Immature natural killer cell (primary cell): ENCODE measurements around the gene TRIAP1. TPM values are rescaled to one million over a fixed set of nuclear protein-coding genes. Genes with fewer than 3 reads are reported as not detected.

Experiments
- DNase-seq, 3 donors: peaks; one replicate each; pipeline ENCODE4 v3.0.0; 2022; ENCODE audit warnings: mixed read lengths in 1 of 3
- H3K27ac Mint-ChIP-seq, 6 donors: one replicate each; pipeline ENCODE4 v1.8.0; 2020; ENCODE audit warnings: mixed read lengths in 6 of 6, mild to moderate bottlenecking in 5 of 6, inconsistent platforms in 4 of 6, moderate library complexity in 3 of 6
- H3K27me3 Mint-ChIP-seq, 3 donors: one replicate each; pipeline ENCODE4 v1.8.0; 2020 to 2021; ENCODE audit warnings: low read depth in 3 of 3, mild to moderate bottlenecking in 3 of 3, mixed read lengths in 3 of 3, moderate library complexity in 3 of 3, inconsistent platforms in 1 of 3
- H3K36me3 Mint-ChIP-seq, 3 donors: one replicate each; pipeline ENCODE4 v1.8.0; 2020; ENCODE audit warnings: mixed read lengths in 3 of 3, inconsistent platforms in 2 of 3, mild to moderate bottlenecking in 2 of 3
- H3K4me1 Mint-ChIP-seq, 2 donors: one replicate each; pipeline ENCODE4 v1.8.0; 2020; ENCODE audit warnings: inconsistent platforms in 2 of 2, mild to moderate bottlenecking in 2 of 2, mixed read lengths in 2 of 2, moderate library complexity in 1 of 2
- H3K4me3 Mint-ChIP-seq, 5 donors: one replicate each; pipeline ENCODE4 v1.8.0; 2020; ENCODE audit warnings: mild to moderate bottlenecking in 5 of 5, mixed read lengths in 5 of 5, inconsistent platforms in 3 of 5, moderate library complexity in 3 of 5
- H3K9me3 Mint-ChIP-seq, 6 donors: one replicate each; pipeline ENCODE4 v1.8.0; 2020; ENCODE audit warnings: mild to moderate bottlenecking in 6 of 6, mixed read lengths in 6 of 6, inconsistent platforms in 4 of 6, moderate library complexity in 3 of 6
- polyA plus RNA-seq, 3 donors: library from polyadenylated mRNA; unstranded; fragments of 300-500 nt; fragmentation: Illumina TruSeq; gene quantifications; one replicate each; pipeline ENCODE4 v1.2.3, GENCODE V29; 2021

Gene TRIAP1
- polyA plus RNA-seq, 3 donors from 2014 or later, result 66.4 to 76.8 (median 69.2) TPM

DNA sequence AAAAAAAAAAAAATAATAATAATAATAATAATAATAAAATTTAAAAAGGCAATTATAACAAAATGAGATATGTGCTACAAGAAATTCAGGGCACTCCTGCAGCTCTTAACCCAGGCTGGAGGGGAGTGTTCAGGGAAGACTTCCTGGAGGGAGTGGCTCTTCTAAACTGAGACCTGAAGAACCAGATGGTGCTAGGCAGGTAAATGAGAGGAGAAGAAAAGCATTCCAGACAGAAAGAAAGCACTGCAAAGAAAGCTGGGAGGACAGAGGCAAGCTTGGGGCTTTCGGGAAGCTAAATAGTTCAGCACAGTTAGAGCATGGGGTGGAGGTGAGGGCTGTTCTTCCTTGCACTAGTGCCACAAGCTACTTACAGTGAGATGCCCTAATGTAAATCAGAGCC is 33.3 kb upstream of the TRIAP1 start:
- H3K4me3 Mint-ChIP-seq, result peak overlapping the region; percentile 87 to 95 (median 89)
- peaks cover 72 to 73% of the 10 kb centered on the region in 2 donors for H3K4me1 Mint-ChIP-seq
- no peak for DNase-seq
- peaks cover 3 to 12% (median 8%) of the 10 kb centered on the region in 3 donors for H3K27me3 Mint-ChIP-seq
- no peaks in the 10 kb centered on the region for H3K9me3 Mint-ChIP-seq
- H3K27ac Mint-ChIP-seq, result peak overlapping the region; percentile 94 to 100 (median 98)
- H3K36me3 Mint-ChIP-seq, result peaks cover 8 to 14% (median 11%) of the 10 kb centered on the region in 3 donors

DNA sequence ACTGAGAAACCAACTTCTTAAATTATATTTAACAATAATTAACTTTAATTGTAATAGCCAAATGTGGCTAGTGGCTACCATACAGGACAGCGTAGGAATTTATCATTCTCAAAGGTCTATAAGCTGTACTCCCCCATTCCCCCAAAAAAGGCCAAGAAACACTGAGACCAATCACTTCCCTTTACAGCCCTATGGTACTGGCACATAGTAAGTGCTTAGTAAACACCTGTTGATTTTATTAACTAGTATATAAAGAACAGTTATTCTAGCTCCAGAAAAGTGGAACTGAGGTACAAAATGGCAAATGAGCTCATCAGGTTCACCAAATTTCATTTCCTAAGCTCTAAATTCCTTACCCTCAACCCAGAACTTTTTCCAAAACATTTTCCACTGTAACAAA is 29.5 kb upstream of the TRIAP1 start:
- Mint-ChIP-seq H3K4me3 (peak overlapping the region in 1 of 5 donors; percentile 51), H3K27me3 (peaks cover 0 to 3% (median 2%) of the 10 kb centered on the region in 3 donors), H3K4me1 (peaks cover 71% of the 10 kb centered on the region in 2 donors), H3K27ac (peak overlapping the region; percentile 67 to 85 (median 78)), H3K9me3 (no peaks in the 10 kb centered on the region), H3K36me3 (peaks cover 0 to 4% (median 4%) of the 10 kb centered on the region in 3 donors)
- DNase-seq, result no peak

- H3K4me1 Mint-ChIP-seq, result peaks cover 68 to 70% of the 10 kb centered on the region in 2 donors
- peak overlapping the region; percentile 41 to 86 (median 70) for H3K27ac Mint-ChIP-seq
- peaks cover 3 to 7% (median 7%) of the 10 kb centered on the region in 3 donors for H3K36me3 Mint-ChIP-seq
- no peak for DNase-seq
- H3K27me3 Mint-ChIP-seq, result peaks cover 1 to 4% (median 2%) of the 10 kb centered on the region in 3 donors
- no peaks in the 10 kb centered on the region for H3K9me3 Mint-ChIP-seq
- H3K4me3 Mint-ChIP-seq, result peak overlapping the region in 2 of 5 donors; percentile 14 to 15
These were observed 28.4 kb upstream of the TRIAP1 start for GRCh38 chr12:120474616-120474960.

DNA sequence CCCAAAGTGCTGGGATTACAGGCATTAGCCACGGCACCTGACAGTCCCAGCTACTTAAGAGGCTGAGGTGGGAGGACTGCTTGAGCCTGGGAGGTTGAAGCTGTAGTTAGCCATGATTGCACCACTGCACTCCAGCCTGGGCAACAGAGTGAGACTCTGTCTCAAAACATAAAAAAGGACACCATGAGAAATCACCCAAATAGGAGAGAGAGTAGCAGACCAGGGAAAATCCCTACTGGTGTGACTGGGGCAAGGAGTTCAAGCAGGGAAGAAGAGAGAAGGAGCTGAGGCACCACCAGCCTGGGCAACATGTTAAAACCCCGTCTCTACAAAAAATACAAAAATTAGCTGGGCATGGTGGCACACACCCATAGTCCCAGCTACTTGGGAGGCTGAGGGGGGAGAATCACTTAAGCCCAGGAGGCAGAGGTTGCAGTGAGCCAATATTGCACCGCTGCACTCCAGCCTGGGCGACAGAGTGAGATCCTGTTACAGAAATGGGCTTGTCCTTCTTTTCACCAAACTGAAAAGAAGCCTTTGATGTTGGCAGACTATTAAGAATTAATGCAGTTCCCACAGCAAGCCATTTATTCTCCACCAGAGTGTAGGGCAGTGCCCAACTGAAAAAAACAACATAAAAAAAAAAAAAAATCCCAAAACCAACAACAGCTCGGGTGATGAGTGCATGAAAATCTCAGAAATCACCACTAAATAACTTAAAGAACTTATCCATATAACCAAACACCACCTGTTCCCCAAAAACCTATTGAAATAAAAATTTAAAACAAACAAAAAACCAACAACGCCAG is 27.8 kb upstream of the TRIAP1 start:
- DNase-seq, result no peak
- Mint-ChIP-seq H3K4me1 (peaks cover 64 to 67% of the 10 kb centered on the region in 2 donors), H3K4me3 (peak overlapping the region in 4 of 5 donors; percentile 19 to 53 (median 42)), H3K27me3 (peaks cover 3 to 8% (median 6%) of the 10 kb centered on the region in 3 donors), H3K36me3 (peaks cover 3 to 7% (median 7%) of the 10 kb centered on the region in 3 donors), H3K27ac (peak overlapping the region; percentile 41 to 86 (median 76)), H3K9me3 (no peaks in the 10 kb centered on the region)

DNA sequence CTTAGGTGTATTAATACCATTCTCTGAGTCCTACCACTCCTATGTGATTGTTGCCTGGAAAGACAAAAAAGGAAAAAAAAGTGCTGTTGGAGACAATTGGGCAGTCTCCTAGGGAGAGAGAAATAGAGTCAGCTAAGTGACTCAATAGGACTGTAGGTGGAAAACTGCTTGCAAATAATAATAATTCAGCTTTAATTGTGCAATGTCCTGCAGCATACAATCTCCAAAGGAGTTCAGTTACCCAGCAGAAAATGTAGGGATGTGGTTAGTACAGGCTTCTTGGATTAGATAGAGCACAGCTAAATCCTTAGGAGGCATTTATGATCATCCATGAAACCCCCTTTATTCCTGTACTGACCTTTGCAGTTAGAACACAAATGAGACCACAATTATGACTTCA is 26.3 kb upstream of the TRIAP1 start:
- H3K36me3 Mint-ChIP-seq, result peaks cover 4 to 8% (median 7%) of the 10 kb centered on the region in 3 donors
- H3K4me3 Mint-ChIP-seq, result peak overlapping the region; percentile 4 to 100 (median 90)
- H3K27me3 Mint-ChIP-seq, result peaks cover 5 to 14% (median 10%) of the 10 kb centered on the region in 3 donors
- no peaks in the 10 kb centered on the region for H3K9me3 Mint-ChIP-seq
- H3K27ac Mint-ChIP-seq, result peak overlapping the region in 5 of 6 donors; percentile 46 to 91 (median 65)
- no peak for DNase-seq
- H3K4me1 Mint-ChIP-seq, result peaks cover 76 to 78% of the 10 kb centered on the region in 2 donors

DNA sequence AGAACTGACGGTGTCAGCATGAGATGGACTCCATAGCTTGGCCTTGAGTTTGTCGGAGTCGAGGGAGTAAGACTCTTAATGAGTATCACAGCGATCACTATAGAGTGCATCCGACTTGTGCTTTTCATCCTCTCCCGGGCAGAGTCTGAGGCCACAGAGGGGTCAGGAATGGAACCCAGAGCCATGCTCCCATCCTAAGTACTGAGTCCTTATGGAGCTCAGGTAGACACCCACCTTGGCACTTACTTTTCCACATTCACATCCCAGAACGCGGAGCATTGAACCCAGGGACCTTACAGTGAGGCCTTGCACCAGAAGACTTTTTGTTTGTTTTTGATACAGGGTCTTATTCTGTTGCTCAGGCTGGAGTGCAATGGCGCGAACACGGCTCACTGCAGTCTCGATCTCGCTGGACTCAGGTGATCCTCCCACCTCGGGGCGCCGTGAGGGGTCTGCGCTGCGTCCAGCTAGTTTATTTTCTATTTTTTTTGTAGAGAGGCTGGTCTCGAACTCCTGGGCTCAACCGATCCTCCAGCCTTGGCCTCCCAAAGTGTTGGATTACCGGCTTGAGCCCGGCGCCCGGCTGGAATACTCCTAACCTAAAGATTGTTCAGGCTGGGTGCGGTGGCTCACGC is 24.1 kb upstream of the TRIAP1 start:
- Mint-ChIP-seq H3K36me3 (peaks cover 7 to 15% (median 8%) of the 10 kb centered on the region in 3 donors), H3K4me3 (peak overlapping the region; percentile 90 to 100 (median 97)), H3K27ac (peak overlapping the region; percentile 88 to 99 (median 96)), H3K27me3 (peaks cover 5 to 13% (median 10%) of the 10 kb centered on the region in 3 donors), H3K9me3 (no peaks in the 10 kb centered on the region), H3K4me1 (peaks cover 80 to 84% of the 10 kb centered on the region in 2 donors)
- DNase-seq, result no peak

DNA sequence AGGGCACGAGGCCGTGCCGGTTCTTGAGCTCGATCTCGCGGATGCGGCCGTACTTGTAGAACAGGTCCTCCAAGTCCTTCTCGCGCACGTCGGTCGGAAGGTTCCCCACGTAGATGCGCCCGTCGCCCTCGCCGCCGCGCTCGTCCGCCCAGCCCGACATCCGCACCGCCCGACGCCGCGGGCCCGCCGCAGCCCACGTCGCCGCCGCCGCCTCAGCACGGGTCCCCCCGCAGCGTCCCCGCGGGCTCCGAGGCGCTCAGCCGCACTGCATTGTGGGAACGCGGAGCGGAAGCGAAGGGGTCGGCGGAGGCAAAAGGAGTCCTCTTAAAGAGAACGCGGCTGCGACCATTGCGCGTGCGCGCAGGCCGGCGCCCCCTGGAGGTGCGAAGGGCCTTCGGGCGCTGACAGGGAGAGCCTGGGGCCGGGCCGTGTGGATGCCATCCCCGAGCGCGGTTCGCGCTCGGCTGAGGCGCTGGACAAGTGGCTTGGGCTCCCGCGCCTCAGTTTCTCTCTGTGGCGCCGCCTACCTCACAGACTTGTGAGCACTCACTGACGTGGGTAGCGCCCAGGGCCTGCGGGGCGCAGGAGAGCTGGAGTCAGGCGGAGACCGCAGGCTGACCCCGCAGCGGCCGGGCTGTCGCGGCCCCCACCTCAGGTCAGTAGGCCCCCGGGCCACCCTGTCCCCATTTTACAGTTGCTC is 23.4 kb upstream of the TRIAP1 start, which contains the start of gene SRSF9:
SRSF9 (minus strand) TSS at position 299 of the 700 bp plus-strand sequence; CDS start at position 160, 139 bp downstream.
- peaks cover 8 to 22% (median 8%) of the 10 kb centered on the region in 3 donors for H3K36me3 Mint-ChIP-seq
- H3K27ac Mint-ChIP-seq, result peak within 1 kb of the TSS; percentile 88 to 99 (median 96)
- peaks cover 5 to 13% (median 10%) of the 10 kb centered on the region in 3 donors for H3K27me3 Mint-ChIP-seq
- no peaks in the 10 kb centered on the region for H3K9me3 Mint-ChIP-seq
- peak; percentile 97 to 98 (median 98) for DNase-seq
- H3K4me1 Mint-ChIP-seq, result peaks cover 77 to 84% of the 10 kb centered on the region in 2 donors
- H3K4me3 Mint-ChIP-seq, result peak within 1 kb of the TSS; percentile 90 to 100 (median 97)

DNA sequence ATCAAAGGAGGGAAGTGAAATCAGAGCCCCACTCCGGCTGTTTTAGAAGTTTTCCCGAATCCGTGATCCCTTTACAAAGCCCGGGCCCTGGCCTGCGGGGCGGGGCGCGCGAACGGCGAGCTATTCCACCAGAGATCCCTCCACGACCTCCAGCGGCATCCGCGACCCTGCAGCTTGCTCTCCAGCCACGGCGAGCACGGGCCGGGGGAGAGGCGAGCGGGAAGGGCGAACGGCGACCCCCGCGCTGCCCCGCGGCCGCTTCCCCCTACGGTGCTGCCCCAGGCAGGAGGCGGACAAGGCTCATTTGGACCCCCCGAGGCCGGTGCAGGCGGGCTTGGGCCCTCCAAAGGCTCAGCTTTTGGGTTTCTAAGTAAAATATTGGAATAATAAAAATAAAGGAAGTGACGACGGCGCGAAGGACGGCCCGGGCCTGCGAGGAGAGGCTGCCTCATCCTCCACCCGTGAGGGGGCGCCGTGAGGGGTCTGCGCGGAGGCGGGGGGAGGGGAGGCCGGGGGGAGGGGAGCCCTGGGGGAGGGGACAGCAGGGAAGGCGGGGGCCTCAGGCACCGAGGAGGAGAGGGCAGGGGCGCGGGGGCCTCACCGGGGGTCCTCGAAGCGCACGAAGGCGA is 22.8 kb upstream of the TRIAP1 start:
- Mint-ChIP-seq H3K36me3 (peaks cover 7 to 28% (median 10%) of the 10 kb centered on the region in 3 donors), H3K27ac (peak overlapping the region; percentile 88 to 98 (median 92)), H3K27me3 (peaks cover 5 to 13% (median 10%) of the 10 kb centered on the region in 3 donors), H3K9me3 (no peaks in the 10 kb centered on the region), H3K4me3 (peak overlapping the region; percentile 90 to 100 (median 97)), H3K4me1 (peaks cover 72 to 81% of the 10 kb centered on the region in 2 donors)
- no peak for DNase-seq

- H3K27ac Mint-ChIP-seq, result peak overlapping the region; percentile 71 to 93 (median 92)
- H3K27me3 Mint-ChIP-seq, result peaks cover 5 to 13% (median 12%) of the 10 kb centered on the region in 3 donors
- peak overlapping the region; percentile 90 to 100 (median 97) for H3K4me3 Mint-ChIP-seq
- H3K9me3 Mint-ChIP-seq, result no peaks in the 10 kb centered on the region
- H3K36me3 Mint-ChIP-seq, result peaks cover 7 to 34% (median 10%) of the 10 kb centered on the region in 3 donors
- peak in 1 of 3 donors; percentile 17 for DNase-seq
- peaks cover 68 to 76% of the 10 kb centered on the region in 2 donors for H3K4me1 Mint-ChIP-seq
These were observed 22.2 kb upstream of the TRIAP1 start for GRCh38 chr12:120468325-120468820.

DNA sequence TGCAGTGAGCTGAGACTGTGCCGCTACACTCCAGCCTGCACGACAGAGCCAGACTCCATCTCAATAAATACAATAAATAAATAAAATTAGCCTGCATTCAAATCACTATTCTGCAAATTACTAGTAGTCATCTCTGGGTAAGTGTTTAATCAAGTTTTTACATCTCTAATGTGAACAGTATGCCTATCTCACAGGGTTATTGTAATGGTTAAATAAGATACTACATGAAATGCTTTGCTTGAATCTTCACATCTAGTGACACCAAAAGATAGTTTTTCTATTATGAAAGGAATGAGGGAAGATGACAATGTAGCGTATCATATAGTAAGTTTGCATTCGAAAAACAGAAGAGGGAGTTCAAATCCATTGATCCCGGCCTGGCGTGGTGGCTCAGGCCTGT is 21.3 kb upstream of the TRIAP1 start:
- Mint-ChIP-seq H3K27me3 (peaks cover 5 to 13% (median 12%) of the 10 kb centered on the region in 3 donors), H3K36me3 (peaks cover 7 to 36% (median 10%) of the 10 kb centered on the region in 3 donors), H3K27ac (peak overlapping the region; percentile 59 to 92 (median 77)), H3K4me1 (peaks cover 60 to 67% of the 10 kb centered on the region in 2 donors), H3K4me3 (peak overlapping the region; percentile 90 to 100 (median 97)), H3K9me3 (no peaks in the 10 kb centered on the region)
- DNase-seq, result no peak

- Mint-ChIP-seq H3K4me3 (peak overlapping the region in 4 of 5 donors; percentile 32 to 98 (median 44)), H3K4me1 (peaks cover 53 to 60% of the 10 kb centered on the region in 2 donors), H3K36me3 (peaks cover 10 to 42% (median 10%) of the 10 kb centered on the region in 3 donors), H3K9me3 (no peaks in the 10 kb centered on the region), H3K27ac (peak overlapping the region; percentile 53 to 88 (median 66)), H3K27me3 (peaks cover 5 to 13% (median 12%) of the 10 kb centered on the region in 3 donors)
- DNase-seq, result peak; percentile 35 to 41 (median 41)
These were observed 20.6 kb upstream of the TRIAP1 start for GRCh38 chr12:120466560-120467315.

DNA sequence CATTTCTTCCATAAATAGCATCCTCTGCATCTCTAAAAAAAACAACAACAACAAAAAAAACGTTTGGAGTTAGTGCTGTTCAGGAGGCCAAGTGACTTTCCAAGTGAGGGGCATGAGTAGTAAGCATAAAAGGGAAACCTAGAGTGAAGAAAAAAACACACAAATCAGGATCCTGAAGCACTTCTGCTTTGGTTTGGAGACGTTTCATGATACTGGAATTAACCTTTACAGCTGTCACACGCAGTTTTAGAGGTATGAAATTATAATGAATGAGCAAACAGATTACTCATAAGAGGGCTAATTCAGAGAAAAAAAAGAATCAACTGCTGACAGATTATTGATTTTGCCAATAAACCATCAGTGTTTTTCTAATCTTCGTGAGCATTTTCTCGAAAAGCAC is 19.6 kb upstream of the TRIAP1 start:
- peaks cover 14 to 45% (median 15%) of the 10 kb centered on the region in 3 donors for H3K36me3 Mint-ChIP-seq
- peak overlapping the region; percentile 37 to 88 (median 68) for H3K27ac Mint-ChIP-seq
- H3K9me3 Mint-ChIP-seq, result no peaks in the 10 kb centered on the region
- H3K27me3 Mint-ChIP-seq, result peaks cover 5 to 13% (median 12%) of the 10 kb centered on the region in 3 donors
- peaks cover 45 to 52% of the 10 kb centered on the region in 2 donors for H3K4me1 Mint-ChIP-seq
- no peak for DNase-seq
- H3K4me3 Mint-ChIP-seq, result peak overlapping the region in 1 of 5 donors; percentile 17
